Measurements from ENCODE around the gene IDE. TPM values are rescaled to one million over a fixed set of nuclear protein-coding genes. Genes with fewer than 3 reads are reported as not detected.

The IDE gene
- total and polyA plus RNA-seq, 4 experiments from 2014 or later: 19.5 to 40.2 (median 29.2) TPM

DNA sequence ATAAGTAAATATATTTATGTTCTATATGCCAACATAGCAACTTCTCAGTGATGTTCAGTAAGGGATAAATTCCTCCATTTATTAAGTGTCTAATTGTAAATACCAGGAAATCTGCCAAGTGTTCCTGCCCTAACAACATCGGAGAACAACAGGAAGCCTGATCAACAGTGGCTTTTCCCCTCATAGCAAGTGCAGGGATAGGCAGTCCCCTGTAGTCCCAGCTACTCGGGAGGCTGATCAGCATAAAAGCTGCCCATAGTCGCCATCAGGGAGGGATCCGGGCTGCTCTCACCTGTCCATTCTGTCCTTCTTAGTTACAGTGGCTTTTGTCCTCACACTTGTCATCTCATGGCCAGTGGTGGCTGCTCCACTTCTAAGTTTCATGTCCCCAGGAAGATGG is 141.3 kb downstream of the IDE start:
- Histone ChIP-seq H3K27me3 (ENCODE audit: insufficient read depth, low read length) (no peaks in the 10 kb centered on the region), H3K36me3 (ENCODE audit: insufficient read depth, low read length) (no peaks in the 10 kb centered on the region), H3K4me1 (ENCODE audit: insufficient read depth, low read length) (no peaks in the 10 kb centered on the region), H3K27ac (ENCODE audit: low read depth, low read length) (no peak overlapping the region), H3K9me3 (ENCODE audit: control insufficient read depth in 1 of 2, low read length in 2 of 2) (no peaks in the 10 kb centered on the region), H3K4me3 (ENCODE audit: low read length in 2 of 2) (no peak overlapping the region)
- no peak for DNase-seq
- no peaks in the 10 kb centered on the region for H3K27me3 Mint-ChIP-seq
- intact Hi-C loops (cut with micrococcal nuclease): no loop called here
- H3K36me3 Mint-ChIP-seq: no peaks in the 10 kb centered on the region
- CTCF ChIA-PET (ENCODE audit: partially characterized antibody): interaction anchor here (1.2 to 2.0 kb wide), 2 partner anchors 19 to 345 kb away, joined by 3 to 8 read pairs; no protein-coding TSS in a partner anchor
- H3K4me3 Mint-ChIP-seq: no peak overlapping the region
- no peaks in the 10 kb centered on the region for H3K9me3 Mint-ChIP-seq
- H3K4me1 Mint-ChIP-seq: no peaks in the 10 kb centered on the region
- POLR2A ChIA-PET (ENCODE audit: partially characterized antibody): no interaction called here
- H3K27ac Mint-ChIP-seq: no peak overlapping the region

DNA sequence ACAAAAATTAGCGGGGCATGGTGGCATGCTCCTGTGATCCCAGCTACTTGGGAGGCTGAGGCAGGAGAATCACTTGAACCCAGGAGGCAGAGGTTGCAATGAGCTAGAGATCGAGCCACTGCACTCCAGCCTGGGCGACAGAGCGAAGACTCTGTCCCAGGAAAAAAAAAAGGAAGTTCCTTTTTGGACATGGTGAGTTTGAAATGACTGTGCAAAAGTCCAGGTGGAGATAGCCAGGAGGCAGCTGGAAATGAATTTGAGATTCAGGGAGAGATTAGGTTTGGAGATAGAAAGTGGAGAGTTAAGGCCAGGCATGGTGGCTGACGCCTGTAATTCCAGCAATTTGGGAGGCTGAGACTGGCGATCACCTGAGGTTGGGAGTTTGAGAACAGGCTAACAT is 143.8 kb downstream of the IDE start:
- CTCF ChIA-PET (ENCODE audit: partially characterized antibody): no interaction called here
- POLR2A ChIA-PET (ENCODE audit: partially characterized antibody): no interaction called here
- intact Hi-C loops (cut with micrococcal nuclease): no loop called here

DNA sequence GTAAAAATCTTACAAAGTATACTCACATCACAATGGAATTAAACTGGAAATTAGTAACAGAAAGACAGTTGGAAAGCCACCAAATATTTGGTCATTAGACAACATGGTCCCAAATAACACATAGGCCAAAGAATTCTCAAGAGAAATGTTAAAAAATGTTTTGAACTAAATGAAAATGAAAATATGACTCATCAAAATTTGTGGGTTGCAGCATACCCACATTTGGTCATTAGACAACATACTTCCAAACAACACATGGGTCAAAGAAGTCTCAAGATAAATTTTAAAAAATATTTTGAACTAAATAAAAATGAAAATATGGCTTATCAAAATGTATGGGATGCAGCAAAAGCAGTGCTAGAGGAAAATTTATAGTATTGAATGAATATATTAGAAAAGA is 152.3 kb downstream of the IDE start:
- Mint-ChIP-seq H3K27me3 (peaks cover 26 to 28% of the 10 kb centered on the region in 2 donors), H3K9me3 (peaks cover 0 to 15% (median 7%) of the 10 kb centered on the region in 8 donors)
- POLR2A ChIA-PET (ENCODE audit: partially characterized antibody): no interaction called here

More for the DNA sequence above, 143.8 kb downstream of the IDE start:
- no peak overlapping the region for H3K4me3 Mint-ChIP-seq
- no peaks in the 10 kb centered on the region for H3K36me3 Mint-ChIP-seq
- H3K27ac Mint-ChIP-seq: no peak overlapping the region
- H3K4me1 Mint-ChIP-seq: no peaks in the 10 kb centered on the region
- Histone ChIP-seq H3K27me3 (ENCODE audit: insufficient read depth, low read length) (no peaks in the 10 kb centered on the region), H3K36me3 (ENCODE audit: insufficient read depth, low read length) (no peaks in the 10 kb centered on the region), H3K27ac (ENCODE audit: low read depth, low read length) (no peak overlapping the region), H3K4me3 (ENCODE audit: low read length in 2 of 2) (no peak overlapping the region), H3K9me3 (ENCODE audit: control insufficient read depth in 1 of 2, low read length in 2 of 2) (no peaks in the 10 kb centered on the region), H3K4me1 (ENCODE audit: insufficient read depth, low read length) (no peaks in the 10 kb centered on the region)
- H3K27me3 Mint-ChIP-seq: no peaks in the 10 kb centered on the region
- DNase-seq: no peak
- no peaks in the 10 kb centered on the region for H3K9me3 Mint-ChIP-seq

DNA sequence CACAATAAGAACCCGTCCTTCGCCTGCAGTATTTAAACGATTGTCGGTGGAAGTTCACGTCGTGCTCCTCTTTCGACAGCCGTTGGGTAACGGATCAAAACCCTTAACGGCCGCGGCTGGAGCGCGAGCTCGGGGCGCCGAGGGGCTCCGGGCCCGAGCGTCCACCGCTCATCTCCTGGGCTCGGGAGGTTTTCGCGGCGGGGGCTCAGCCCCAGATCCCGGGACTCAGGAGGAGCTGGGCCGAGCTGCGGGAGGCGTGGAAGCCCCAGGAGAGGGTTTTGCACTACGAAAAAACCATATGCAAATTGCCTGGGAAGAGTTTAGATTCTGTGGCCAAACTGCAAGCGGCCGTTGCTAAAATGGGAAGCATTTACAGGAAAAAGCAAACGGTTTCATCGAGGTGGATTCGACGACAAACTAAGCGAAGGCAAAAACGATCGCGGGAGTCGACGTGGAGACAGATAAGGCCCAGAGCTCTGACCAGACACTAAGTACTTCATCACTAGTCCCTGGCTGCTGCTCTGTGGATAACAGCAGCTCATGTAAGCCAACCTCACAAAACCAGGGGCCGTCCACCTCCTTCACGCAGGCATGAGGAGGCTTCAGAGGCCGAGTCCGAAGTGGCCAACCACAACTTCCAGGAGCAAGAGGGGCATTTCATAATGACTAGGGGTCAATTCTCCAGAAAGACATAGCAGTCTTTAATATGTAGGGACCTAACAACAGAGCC is 153.2 kb downstream of the IDE start:
- intact Hi-C loops (cut with micrococcal nuclease): no loop called here
- ChIA-PET CTCF (ENCODE audit: partially characterized antibody) (interaction anchor here (0.6 to 1.7 kb wide), 2 partner anchors 16 to 153 kb away, joined by 3 read pairs; partner anchors contain the start of gene IDE), POLR2A (ENCODE audit: partially characterized antibody) (no interaction called here)
- Mint-ChIP-seq H3K27me3 (peaks cover 28 to 29% of the 10 kb centered on the region in 2 donors), H3K4me3 (peak overlapping the region in 3 of 8 donors; percentile 17 to 43 (median 39)), H3K27ac (no peak overlapping the region), H3K4me1 (peaks cover 0 to 4% (median 1%) of the 10 kb centered on the region in 4 donors), H3K36me3 (peaks cover 0 to 3% of the 10 kb centered on the region in 2 donors), H3K9me3 (peaks cover 0 to 20% (median 12%) of the 10 kb centered on the region in 8 donors)
- Histone ChIP-seq H3K9me3 (ENCODE audit: control insufficient read depth in 1 of 2, low read length in 2 of 2) (no peaks in the 10 kb centered on the region), H3K4me3 (ENCODE audit: low read length in 2 of 2) (no peak overlapping the region), H3K27ac (ENCODE audit: low read depth, low read length) (no peak overlapping the region), H3K4me1 (ENCODE audit: insufficient read depth, low read length) (no peaks in the 10 kb centered on the region), H3K36me3 (ENCODE audit: insufficient read depth, low read length) (no peaks in the 10 kb centered on the region), H3K27me3 (ENCODE audit: insufficient read depth, low read length) (peaks cover 14% of the 10 kb centered on the region)
- DNase-seq: no peak

More for the DNA sequence above, 152.3 kb downstream of the IDE start:
- DNase-seq: no peak
- intact Hi-C loops (cut with micrococcal nuclease): no loop called here
- Histone ChIP-seq H3K4me3 (ENCODE audit: low read length in 2 of 2) (no peak overlapping the region), H3K9me3 (ENCODE audit: control insufficient read depth in 1 of 2, low read length in 2 of 2) (no peaks in the 10 kb centered on the region), H3K27me3 (ENCODE audit: insufficient read depth, low read length) (peaks cover 14% of the 10 kb centered on the region), H3K4me1 (ENCODE audit: insufficient read depth, low read length) (no peaks in the 10 kb centered on the region), H3K27ac (ENCODE audit: low read depth, low read length) (no peak overlapping the region), H3K36me3 (ENCODE audit: insufficient read depth, low read length) (no peaks in the 10 kb centered on the region)
- CTCF ChIA-PET (ENCODE audit: partially characterized antibody): no interaction called here
- no peak overlapping the region for H3K27ac Mint-ChIP-seq
- peaks cover 0 to 4% (median 1%) of the 10 kb centered on the region in 4 donors for H3K4me1 Mint-ChIP-seq
- no peak overlapping the region for H3K4me3 Mint-ChIP-seq
- H3K36me3 Mint-ChIP-seq: peaks cover 0 to 3% of the 10 kb centered on the region in 2 donors

- H3K4me3 ChIP-seq (ENCODE audit: low read length in 2 of 2): no peak overlapping the region
- Mint-ChIP-seq H3K4me1 (peaks cover 0 to 4% (median 1%) of the 10 kb centered on the region in 4 donors), H3K4me3 (peak overlapping the region in 3 of 8 donors; percentile 17 to 43 (median 39)), H3K9me3 (peaks cover 0 to 20% (median 12%) of the 10 kb centered on the region in 8 donors), H3K27ac (no peak overlapping the region), H3K27me3 (peaks cover 28 to 29% of the 10 kb centered on the region in 2 donors), H3K36me3 (peaks cover 0 to 3% of the 10 kb centered on the region in 2 donors)
- intact Hi-C loops (cut with micrococcal nuclease): no loop called here
- DNase-seq: no peak
- H3K36me3 ChIP-seq (ENCODE audit: insufficient read depth, low read length): no peaks in the 10 kb centered on the region
- H3K27ac ChIP-seq (ENCODE audit: low read depth, low read length): no peak overlapping the region
- H3K27me3 ChIP-seq (ENCODE audit: insufficient read depth, low read length): peaks cover 14% of the 10 kb centered on the region
- ChIA-PET CTCF (ENCODE audit: partially characterized antibody) (interaction anchor here (0.6 to 1.7 kb wide), 3 partner anchors 17 to 332 kb away, joined by 3 to 4 read pairs (median 3); partner anchors contain the start of gene IDE), POLR2A (ENCODE audit: partially characterized antibody) (no interaction called here)
- no peaks in the 10 kb centered on the region for H3K4me1 ChIP-seq (ENCODE audit: insufficient read depth, low read length)
- H3K9me3 ChIP-seq (ENCODE audit: control insufficient read depth in 1 of 2, low read length in 2 of 2): no peaks in the 10 kb centered on the region
Observed at GRCh38 chr10:92419740-92420545, 153.9 kb downstream of the IDE start.

DNA sequence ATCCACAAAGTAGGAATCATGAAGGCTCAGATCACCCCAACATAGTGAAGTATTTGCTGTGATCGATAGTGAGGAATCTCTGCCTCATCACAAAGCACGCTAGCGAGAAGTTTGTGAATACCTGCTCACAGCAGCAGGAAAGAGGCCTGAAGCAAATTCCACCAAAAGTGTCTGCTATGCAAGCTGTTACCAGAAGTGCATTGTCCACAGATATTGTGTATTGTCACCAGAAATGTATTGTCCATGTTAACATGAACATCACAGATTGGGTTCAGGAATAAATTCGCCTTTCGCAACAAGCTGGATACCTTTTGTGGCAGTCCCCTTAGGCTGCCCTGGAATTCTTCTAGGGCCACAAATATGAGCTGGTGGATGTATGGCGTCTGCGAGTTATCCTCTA is 155.0 kb downstream of the IDE start:
- Histone ChIP-seq H3K9me3 (ENCODE audit: control insufficient read depth in 1 of 2, low read length in 2 of 2) (no peaks in the 10 kb centered on the region), H3K4me1 (ENCODE audit: insufficient read depth, low read length) (no peaks in the 10 kb centered on the region), H3K36me3 (ENCODE audit: insufficient read depth, low read length) (no peaks in the 10 kb centered on the region), H3K27me3 (ENCODE audit: insufficient read depth, low read length) (peaks cover 14% of the 10 kb centered on the region), H3K4me3 (ENCODE audit: low read length in 2 of 2) (no peak overlapping the region), H3K27ac (ENCODE audit: low read depth, low read length) (no peak overlapping the region)
- peaks cover 0 to 20% (median 11%) of the 10 kb centered on the region in 8 donors for H3K9me3 Mint-ChIP-seq
- peaks cover 30 to 32% of the 10 kb centered on the region in 2 donors for H3K27me3 Mint-ChIP-seq
- no peak for DNase-seq
- no peak overlapping the region for H3K4me3 Mint-ChIP-seq
- H3K4me1 Mint-ChIP-seq: peaks cover 0 to 4% (median 1%) of the 10 kb centered on the region in 4 donors
- ChIA-PET CTCF (ENCODE audit: partially characterized antibody) (interaction anchor here (1.2 to 1.7 kb wide), 2 partner anchors 18 to 331 kb away, joined by 3 to 4 read pairs; no protein-coding TSS in a partner anchor), POLR2A (ENCODE audit: partially characterized antibody) (no interaction called here)
- no peak overlapping the region for H3K27ac Mint-ChIP-seq
- H3K36me3 Mint-ChIP-seq: peaks cover 0 to 3% of the 10 kb centered on the region in 2 donors
- intact Hi-C loops (cut with micrococcal nuclease): no loop called here

- H3K4me1 ChIP-seq (ENCODE audit: insufficient read depth, low read length): no peaks in the 10 kb centered on the region
- H3K36me3 ChIP-seq (ENCODE audit: insufficient read depth, low read length): no peaks in the 10 kb centered on the region
- Mint-ChIP-seq H3K4me1 (peaks cover 0 to 4% (median 1%) of the 10 kb centered on the region in 4 donors), H3K4me3 (no peak overlapping the region), H3K27me3 (peaks cover 29 to 30% of the 10 kb centered on the region in 2 donors), H3K9me3 (peaks cover 0 to 20% (median 11%) of the 10 kb centered on the region in 8 donors), H3K36me3 (peaks cover 0 to 3% of the 10 kb centered on the region in 2 donors), H3K27ac (no peak overlapping the region)
- intact Hi-C loops (cut with micrococcal nuclease): no loop called here
- no peak overlapping the region for H3K27ac ChIP-seq (ENCODE audit: low read depth, low read length)
- no peak for DNase-seq
- no peaks in the 10 kb centered on the region for H3K9me3 ChIP-seq (ENCODE audit: control insufficient read depth in 1 of 2, low read length in 2 of 2)
- no peak overlapping the region for H3K4me3 ChIP-seq (ENCODE audit: low read length in 2 of 2)
- CTCF ChIA-PET (ENCODE audit: partially characterized antibody): no interaction called here
- POLR2A ChIA-PET (ENCODE audit: partially characterized antibody): no interaction called here
- H3K27me3 ChIP-seq (ENCODE audit: insufficient read depth, low read length): peaks cover 14% of the 10 kb centered on the region
Observed at GRCh38 chr10:92418221-92418620, 155.7 kb downstream of the IDE start.

Data from CD4-positive, alpha-beta memory T cell (primary cell).